ENCODE data around the gene MAMDC4.

- TF ChIP-seq, protein P1, sequence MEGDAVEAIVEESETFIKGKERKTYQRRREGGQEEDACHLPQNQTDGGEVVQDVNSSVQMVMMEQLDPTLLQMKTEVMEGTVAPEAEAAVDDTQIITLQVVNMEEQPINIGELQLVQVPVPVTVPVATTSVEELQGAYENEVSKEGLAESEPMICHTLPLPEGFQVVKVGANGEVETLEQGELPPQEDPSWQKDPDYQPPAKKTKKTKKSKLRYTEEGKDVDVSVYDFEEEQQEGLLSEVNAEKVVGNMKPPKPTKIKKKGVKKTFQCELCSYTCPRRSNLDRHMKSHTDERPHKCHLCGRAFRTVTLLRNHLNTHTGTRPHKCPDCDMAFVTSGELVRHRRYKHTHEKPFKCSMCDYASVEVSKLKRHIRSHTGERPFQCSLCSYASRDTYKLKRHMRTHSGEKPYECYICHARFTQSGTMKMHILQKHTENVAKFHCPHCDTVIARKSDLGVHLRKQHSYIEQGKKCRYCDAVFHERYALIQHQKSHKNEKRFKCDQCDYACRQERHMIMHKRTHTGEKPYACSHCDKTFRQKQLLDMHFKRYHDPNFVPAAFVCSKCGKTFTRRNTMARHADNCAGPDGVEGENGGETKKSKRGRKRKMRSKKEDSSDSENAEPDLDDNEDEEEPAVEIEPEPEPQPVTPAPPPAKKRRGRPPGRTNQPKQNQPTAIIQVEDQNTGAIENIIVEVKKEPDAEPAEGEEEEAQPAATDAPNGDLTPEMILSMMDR (IDR thresholded peaks at IDR 0.05), result no peak
- TF ChIP-seq POLR2A (IDR thresholded peaks at IDR 0.05), result no peak
Observed at GRCh38 chr9:136881691-136882108, 29.6 kb downstream of the MAMDC4 start.
